SK-MEL-5 (cell line): ENCODE results near the gene NIP7. TPM values are rescaled to one million over a fixed set of nuclear protein-coding genes. Genes with fewer than 3 reads are reported as not detected.

Experiments used
- DNase-seq: peaks from one replicate; pipeline ENCODE4 v3.0.0-alpha.2; 2016; ENCODE audit warnings: low read depth, low spot score
- in situ Hi-C: cut with HindIII; loops from 2 replicates; pipeline ENCODE4 v1.10.0; 2016; ENCODE audit warnings: low sequenced_read_pairs, high pct_unique_total_duplicates, low pct_unique_long_range_greater_than_20kb
- total RNA-seq: library from RNA; depleted of rRNA; stranded (reverse); fragments of >200 nt; shearing (Covaris generic); gene quantifications from 2 replicates; pipeline ENCODE4 v1.2.3, GENCODE V29; 2014

Gene NIP7
- total RNA-seq, 1 experiment from 2014 or later, result 34.1 TPM

DNA sequence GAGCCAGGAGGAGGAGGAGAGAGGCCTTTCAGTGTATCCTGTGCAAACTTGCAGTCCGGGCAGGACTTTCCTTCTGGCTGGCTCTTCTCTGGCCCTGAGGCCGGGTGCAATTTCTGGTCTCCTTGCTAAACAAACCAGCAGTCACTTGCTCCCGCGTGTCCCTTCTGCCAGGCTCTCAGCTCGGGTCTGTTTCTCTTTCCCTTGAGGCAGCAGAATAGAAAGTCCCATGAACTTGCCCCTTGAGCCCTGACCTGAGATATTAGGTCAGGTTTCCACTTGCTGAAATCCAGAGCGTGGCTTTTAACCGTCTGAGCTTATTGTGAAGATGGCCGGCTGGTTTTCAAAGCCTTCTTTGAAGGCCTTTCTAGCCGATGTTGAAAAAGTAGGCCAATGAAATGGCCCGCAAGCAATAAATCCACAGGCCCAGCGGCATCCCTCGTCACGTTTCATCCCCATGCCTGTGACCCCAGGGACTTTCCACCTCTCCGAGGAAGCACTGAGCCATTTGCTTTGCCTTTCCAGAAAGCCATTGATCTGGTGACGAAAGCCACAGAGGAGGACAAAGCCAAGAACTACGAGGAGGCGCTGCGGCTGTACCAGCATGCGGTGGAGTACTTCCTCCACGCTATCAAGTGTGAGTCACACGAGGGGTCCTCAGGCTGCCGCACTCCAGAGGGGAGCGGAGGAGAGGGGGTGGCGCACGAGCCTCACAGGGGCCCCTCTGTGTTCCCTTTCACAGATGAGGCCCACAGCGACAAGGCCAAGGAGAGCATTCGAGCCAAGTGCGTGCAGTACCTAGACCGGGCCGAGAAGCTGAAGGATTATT is 23.9 kb upstream of the NIP7 start:
- in situ Hi-C loops, result no loop called here
- DNase-seq, result no peak

DNA sequence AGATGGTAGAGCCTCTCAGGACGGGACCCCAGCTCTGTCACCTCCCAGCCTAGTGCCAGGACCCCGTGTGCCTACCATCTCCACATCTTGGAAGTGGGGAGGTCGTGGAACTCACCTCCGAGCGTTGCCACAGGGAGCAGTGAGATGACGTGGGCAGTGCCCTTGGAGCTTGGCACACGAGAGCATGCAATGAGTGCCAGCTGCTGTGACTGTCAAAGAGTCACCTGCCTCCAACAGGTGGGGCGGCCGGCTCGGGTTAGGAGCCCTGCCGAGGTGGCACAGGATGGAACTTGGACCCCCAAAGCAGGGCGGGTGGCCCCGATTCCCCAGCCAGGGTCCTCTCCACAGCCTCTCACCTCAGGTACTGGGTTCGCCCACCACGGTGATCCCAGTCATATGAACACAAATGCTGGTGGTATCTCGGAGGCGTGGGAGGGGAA is 23.0 kb upstream of the NIP7 start:
- DNase-seq, result no peak
- in situ Hi-C loops, result no loop called here

DNA sequence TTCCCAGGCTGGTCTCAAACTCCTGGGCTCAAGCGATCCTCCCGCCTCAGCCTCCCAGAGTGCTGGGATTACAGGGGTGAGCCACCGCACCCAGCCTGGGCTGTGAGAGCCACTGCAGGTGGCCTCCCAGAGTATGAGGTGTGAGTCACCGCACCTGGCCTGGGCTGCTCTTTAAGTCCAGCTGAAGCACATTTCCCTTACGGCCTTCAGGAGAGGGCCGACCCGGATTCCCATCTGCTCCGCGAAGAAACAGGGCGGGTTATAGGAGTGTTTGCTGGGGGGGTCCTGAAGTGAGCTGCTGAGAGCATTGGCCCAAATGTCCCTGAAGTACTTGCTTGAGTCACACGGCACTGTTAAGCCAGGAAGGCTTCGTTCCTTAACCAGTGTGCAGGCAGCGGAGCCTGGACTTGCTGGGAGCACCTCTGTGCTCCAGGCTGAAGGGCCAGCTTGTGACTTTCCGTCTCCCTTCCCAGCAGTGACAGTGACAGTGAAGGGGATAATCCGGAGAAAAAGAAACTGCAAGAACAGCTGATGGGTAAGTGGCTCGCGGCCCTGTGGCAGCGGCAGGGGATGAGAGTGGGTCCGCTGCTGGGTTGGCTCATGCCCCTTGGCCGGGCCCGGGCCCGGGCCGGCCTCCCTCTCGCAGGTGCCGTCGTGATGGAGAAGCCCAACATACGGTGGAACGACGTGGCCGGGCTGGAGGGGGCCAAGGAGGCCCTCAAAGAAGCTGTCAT is 21.2 kb upstream of the NIP7 start:
- in situ Hi-C loops, result no loop called here
- DNase-seq, result no peak

DNA sequence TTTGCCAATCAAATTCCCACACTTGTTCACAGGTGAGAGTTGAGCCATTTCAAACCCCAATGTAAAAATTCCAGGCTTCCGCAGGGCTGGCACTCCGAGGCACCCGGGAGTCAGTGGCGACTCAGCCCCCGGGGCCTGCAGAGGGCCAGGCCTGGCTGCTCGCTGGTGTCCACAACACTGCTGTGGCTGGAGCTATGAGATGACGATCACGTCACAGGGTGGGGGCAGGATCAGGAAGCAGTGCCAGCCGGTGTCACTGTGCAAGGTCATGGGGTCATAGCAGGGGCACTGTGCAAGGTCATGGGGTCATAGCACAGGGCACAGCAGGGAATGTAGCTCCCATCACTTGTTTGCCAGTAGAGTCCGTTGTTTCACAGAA is 20.7 kb upstream of the NIP7 start:
- in situ Hi-C loops, result no loop called here
- no peak for DNase-seq

DNA sequence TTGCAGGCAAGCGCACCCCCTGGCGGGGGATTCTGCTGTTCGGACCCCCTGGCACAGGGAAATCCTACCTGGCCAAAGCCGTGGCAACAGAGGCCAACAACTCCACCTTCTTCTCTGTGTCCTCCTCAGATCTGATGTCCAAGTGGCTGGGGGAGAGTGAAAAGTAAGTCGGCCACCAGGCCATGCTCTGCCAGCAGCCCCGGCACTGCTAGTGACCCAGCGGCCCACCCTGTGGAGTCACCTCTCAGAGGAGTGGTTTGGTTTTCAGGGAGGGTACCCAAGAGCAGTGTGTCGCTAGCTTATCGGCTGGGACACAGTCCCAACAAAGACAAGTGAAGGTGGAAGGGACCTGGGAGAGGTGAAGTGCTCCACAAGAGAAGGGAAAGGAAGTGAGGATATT is 20.2 kb upstream of the NIP7 start:
- in situ Hi-C loops, result no loop called here
- no peak for DNase-seq

DNA sequence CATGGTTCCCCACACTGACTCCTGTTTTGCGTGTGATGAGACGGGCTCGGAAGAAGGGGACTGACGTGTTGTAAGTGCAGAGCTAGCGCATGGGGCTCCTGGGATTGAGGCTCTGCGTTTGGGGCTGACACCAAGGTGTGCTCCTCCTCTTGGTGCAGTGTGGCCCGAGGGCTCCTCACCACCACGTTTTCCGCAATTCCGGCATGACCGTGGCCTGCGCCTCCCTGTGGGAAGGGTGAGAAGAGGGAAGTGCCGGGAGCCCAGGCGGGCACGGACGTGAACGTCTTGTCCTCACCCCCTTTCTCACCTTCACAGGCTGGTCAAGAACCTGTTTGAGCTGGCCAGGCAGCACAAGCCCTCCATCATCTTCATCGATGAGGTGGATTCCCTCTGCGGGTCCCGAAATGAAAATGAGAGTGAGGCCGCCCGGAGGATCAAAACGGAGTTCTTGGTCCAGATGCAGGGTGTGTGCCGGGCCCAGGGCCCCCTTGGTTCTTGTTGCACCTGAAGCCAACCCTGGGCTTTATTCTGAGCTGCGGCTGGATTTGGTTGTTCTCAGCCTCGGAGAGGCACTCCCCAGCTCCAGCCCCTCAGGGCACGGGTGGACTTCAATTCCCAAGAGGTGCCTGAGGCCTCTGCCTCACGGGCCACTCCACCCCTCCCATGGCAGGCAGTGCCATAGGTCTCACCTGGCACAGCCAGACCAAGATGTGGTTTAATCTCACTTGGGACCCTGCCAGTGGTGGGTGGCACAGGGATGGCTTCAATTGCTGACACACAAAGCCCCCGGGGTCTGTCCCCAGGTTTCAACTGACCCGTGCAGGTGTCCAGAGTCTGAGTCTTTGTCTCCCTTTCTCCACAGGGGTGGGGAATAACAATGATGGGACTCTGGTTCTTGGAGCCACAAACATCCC is 19.5 kb upstream of the NIP7 start:
- DNase-seq, result no peak
- in situ Hi-C loops, result no loop called here

DNA sequence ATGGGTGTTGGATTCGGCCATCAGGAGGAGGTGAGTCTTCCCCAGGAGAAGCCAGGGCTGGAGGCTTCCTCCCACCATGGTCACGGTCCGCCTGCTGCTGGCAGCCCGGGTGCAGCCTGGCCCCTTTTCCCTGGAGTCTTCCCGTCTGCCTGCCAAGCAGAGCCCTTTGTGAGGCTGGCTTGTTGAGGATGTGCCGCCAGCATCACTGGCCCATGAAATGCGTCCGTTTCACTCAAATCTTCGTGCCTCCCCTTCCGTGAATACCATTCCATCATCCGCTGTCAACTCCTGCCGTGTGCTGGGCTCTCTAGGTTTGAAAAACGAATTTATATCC is 18.9 kb upstream of the NIP7 start:
- in situ Hi-C loops, result no loop called here
- DNase-seq, result no peak

DNA sequence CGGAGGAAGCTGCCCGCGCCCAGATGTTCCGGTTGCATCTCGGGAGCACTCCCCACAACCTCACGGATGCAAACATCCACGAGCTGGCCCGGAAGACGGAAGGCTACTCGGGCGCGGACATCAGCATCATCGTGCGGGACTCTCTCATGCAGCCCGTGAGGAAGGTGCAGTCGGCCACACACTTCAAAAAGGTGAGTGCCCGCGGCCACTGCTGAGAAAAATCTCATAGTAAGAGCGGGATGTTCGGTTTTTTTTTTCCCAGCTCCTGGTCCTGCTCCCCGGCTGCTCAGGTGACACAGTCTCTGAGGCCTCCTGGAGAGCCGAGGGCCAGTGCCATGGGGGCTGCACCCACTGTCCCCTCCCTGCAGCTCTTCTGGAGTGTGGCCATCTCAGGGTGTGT is 18.5 kb upstream of the NIP7 start:
- in situ Hi-C loops, result no loop called here
- no peak for DNase-seq

DNA sequence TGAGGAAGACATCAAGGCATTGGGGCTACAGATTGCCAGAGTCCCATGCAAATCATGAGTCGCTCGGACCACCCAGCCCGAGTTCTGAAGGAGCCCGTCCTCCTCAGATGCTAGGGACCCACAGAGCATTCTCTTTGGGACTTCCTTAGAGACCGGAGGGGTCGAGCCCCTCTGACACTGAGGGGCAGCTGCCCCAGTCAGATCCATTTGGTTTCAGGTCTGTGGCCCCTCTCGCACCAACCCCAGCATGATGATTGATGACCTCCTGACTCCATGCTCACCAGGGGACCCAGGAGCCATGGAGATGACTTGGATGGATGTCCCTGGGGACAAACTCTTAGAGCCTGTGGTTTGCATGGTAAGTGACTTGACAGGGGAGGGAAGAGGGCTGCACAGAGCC is 17.2 kb upstream of the NIP7 start:
- in situ Hi-C loops, result no loop called here
- DNase-seq, result no peak

DNA sequence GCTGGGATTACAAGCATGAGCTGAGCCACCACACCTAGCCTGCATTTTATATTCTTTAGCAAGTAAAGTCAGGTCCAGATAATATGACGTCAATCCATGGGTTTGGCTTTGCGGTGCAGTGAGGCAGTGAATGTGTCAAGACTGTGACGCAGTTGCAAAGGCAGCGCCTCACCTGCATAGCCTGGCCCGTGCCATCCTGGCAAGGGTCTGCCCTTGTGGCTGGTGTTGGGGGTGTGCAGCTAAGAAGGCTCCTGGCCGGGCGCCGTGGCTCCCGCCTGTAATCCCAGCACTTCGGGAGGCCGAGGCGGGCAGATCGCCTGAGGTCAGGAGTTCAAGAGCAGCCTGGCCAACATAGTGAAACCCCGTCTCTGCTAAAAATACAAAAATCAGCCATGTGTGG is 16.2 kb upstream of the NIP7 start:
- DNase-seq, result no peak
- in situ Hi-C loops, result no loop called here

DNA sequence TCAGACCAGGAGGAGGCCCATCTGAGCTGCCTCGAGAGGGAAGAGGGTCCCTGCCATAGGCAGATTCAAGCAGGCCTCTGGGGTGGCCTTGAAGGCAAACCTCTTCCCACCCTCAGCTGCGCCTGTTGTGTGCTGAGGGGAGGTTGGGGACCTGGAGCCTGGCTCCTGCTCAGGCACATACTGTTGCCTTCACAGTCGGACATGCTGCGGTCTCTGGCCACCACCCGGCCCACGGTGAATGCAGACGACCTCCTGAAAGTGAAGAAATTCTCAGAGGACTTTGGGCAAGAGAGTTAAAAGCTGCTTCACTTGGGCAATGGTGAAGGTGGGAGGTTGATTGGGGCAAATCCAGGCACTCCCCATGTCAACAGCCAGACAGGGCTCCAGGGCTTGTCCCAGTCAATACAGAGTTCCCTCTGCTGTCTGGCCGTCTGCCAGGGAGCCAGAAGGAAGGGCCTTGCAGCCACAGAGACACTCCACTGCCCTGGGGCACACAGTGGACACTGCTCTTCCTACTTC is 15.5 kb upstream of the NIP7 start:
- in situ Hi-C loops, result no loop called here
- no peak for DNase-seq

DNA sequence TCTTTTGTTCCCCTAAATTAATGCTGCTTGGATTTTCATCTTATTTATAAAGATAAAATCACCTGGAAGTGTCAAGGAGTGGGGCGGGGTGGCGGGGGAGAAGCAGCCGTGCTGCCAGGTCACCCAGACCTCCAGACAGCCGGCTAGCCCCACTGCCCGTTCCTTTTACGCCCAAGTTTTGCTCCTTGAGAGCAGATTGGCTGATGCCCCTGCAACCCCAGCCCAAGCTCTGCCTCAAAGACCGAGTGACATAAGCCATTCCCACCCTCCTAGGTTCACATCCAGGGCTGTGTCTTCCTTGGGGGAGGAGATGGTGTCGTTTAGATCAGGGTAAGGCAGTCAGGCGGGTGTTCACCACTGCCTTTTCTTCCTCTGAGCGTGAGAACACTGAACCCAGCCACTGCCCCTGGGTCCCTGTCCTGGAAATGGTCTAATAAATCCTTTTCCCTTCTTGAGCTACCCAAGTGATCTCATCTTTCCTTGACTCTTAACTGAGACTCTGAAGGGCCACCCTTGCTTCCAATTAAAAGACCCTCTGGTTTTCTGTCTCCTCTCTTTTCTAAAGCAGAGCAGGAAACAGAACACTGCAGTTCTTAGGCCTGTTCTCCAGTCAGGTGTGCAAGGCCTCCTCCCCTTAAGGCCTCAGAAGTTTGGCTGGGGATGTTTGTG is 14.9 kb upstream of the NIP7 start:
- no peak for DNase-seq
- in situ Hi-C loops, result no loop called here

DNA sequence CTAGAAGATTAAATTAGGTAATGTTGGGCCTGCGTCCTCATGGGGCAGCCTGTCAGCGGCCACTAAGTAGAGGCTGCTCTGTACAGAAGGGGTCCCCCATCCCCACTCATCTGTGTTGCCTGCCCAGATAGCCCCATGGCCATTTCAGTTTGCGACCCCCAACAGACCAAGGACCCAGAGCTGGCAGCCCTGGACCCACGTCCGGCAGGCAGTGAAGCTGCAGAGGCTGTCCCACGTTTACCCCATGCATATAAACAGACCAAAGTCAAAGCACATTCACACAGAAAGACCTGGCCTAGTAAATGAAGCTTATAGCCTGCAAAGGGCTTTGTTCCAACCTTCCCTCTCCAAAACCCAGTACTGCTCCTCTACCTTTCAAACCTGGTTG is 13.8 kb upstream of the NIP7 start:
- in situ Hi-C loops, result no loop called here
- no peak for DNase-seq

DNA sequence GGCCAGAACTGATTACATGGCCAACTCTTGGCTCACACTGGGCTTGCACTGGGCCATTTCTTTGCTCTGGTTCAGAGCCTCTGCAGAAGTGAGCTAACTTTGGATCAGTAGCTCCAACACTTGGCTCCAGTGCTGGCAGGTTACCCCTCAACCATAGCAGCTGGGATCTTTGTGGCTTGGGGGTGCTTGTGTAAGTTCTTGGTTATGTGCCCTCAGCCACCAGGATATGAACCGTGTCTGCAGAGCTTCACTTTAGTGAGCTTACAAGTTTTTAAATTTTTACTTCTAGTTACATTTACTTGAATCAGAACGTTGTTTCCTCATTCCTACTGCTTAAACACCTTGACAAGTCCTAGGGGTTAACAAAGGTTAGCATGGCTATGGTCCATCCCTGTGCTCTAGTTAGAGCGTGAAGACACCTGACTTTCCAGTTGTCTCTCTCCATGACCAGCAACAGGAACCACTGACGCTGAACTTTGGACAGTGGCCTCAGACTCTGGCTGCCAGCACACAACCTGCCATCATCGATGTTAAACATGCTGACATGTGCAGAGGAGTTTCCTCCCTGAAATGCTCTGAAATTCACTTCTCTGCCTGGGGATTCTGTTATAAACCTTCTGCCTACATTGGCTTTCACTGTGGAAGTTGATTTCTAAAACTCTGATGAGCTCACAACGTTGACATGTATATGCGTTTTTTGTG is 13.2 kb upstream of the NIP7 start:
- no peak for DNase-seq
- in situ Hi-C loops, result no loop called here

DNA sequence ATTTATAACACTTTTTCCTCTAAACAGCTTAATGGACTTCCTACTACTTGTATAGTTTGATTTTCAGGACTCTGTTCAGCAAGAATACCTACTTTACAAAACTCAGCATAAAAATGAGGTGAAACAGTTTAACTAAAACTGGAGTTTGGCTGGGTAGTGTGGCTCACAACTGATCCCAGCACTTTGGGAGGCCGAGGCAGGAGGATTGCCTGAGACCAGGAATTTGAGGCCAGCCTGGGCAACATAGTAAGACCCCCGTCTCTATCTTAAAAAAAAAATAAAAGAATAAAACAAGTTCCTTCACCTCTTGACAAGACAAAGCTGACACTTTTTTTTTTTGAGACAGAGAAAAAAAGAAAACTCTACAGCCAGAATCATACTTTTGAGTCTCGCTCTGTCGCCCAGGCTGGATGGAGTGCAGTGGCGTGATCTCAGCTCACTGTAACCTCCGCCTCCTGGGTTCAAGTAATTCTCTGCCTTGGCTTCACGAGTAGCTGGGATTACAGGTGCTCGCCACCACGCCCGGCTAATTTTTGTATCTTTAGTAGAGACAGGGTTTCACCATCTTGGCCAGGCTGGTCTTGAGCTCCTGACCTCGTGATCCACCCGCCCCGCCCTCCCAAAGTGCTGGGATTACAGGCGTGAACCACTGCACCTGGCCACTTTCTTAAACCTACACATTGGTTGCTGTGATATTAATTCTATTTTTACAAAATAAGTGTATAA is 11.8 kb upstream of the NIP7 start:
- in situ Hi-C loops, result no loop called here
- no peak for DNase-seq

DNA sequence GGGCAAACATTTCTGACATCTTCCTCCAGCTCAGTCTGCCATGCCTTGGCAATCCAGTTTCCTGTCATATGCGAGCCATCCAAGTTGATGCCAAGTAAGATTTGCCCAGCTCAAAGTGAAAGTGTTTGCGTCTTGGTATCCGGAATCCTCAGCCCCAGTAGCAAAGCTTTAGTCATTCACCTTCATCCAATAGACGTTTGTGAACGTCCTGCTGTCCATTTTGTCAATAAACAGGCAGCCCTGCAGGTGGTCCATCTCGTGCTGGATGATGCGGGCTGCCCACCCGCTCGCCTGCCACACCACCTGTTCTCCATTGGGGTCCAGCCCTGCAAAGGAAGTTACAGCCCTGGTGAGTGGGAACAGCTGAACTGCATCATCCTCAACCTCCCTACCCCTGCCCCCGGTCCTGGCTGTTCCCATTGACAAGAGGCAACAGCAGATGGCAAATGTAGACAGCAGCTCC is 10.7 kb upstream of the NIP7 start:
- in situ Hi-C loops, result no loop called here
- DNase-seq, result no peak
